IMR-90 (cell line): ENCODE results near the gene ZXDC. TPM values are rescaled to one million over a fixed set of nuclear protein-coding genes. Genes with fewer than 3 reads are reported as not detected.

Experiments used
- ATAC-seq: fragments of 200-7000 bp; cut with Tn5 transposase; 2 replicates; pipeline ENCODE4 v1.9.1; 2020; ENCODE audit warnings: low read depth, mild to moderate bottlenecking, moderate library complexity
- BruUV-seq: library from RNA; stranded (reverse); fragments of 400-500 nt; replicated peaks from 2 replicates; lab custom pipeline; 2021; lab: Mats Ljungman, UMichigan
- CTCF ChIA-PET: fragments of 300-600 bp; formaldehyde crosslinking; extraction: SDS; loops from one replicate; lab custom pipeline; 2021; ENCODE audit warnings: antibody characterized with exemption; lab: Yijun Ruan, JAX
- POLR2A ChIA-PET: fragments of 300-600 bp; sonication (Branson Sonifier 250); formaldehyde crosslinking; loops from one replicate; lab custom pipeline; 2022; ENCODE audit warnings: antibody characterized with exemption; ENCODE audit not compliant: unreplicated experiment; lab: Charles Lee
- DNase-seq: peaks from one replicate; pipeline ENCODE4 v3.0.0; 2013
- H2AFZ ChIP-seq: replicated peaks from 2 replicates; pipeline ENCODE3; 2013; ENCODE audit warnings: low read length, mild to moderate bottlenecking; ENCODE audit not compliant: poor library complexity
- H2AK5ac ChIP-seq: 2 replicates; pipeline ENCODE4 v1.6.1; 2013; ENCODE audit warnings: low read depth, low read length, inconsistent platforms
- H2AK9ac ChIP-seq: replicated peaks from 2 replicates; pipeline ENCODE3; 2013; ENCODE audit warnings: mild to moderate bottlenecking, low read depth, low read length, moderate library complexity; ENCODE audit not compliant: poor library complexity
- H2BK120ac ChIP-seq: 2 replicates; pipeline ENCODE4 v1.6.1; 2013; ENCODE audit warnings: low read depth, low read length, inconsistent platforms
- H2BK15ac ChIP-seq: 3 replicates; pipeline ENCODE4 v1.6.1; 2013; ENCODE audit warnings: low read depth, low read length, inconsistent platforms
- H2BK20ac ChIP-seq: 2 replicates; pipeline ENCODE4 v1.6.1; 2013; ENCODE audit warnings: low read depth, mild to moderate bottlenecking, inconsistent platforms, low read length, moderate library complexity
- H2BK5ac ChIP-seq: 2 replicates; pipeline ENCODE4 v1.6.1; 2013; ENCODE audit warnings: mild to moderate bottlenecking, low read depth, low read length, inconsistent platforms; ENCODE audit not compliant: poor library complexity, severe bottlenecking
- H3K14ac ChIP-seq: replicated peaks from 2 replicates; pipeline ENCODE4 v1.6.1; 2013; ENCODE audit warnings: low read depth, low read length, inconsistent platforms
- H3K18ac ChIP-seq: 2 replicates; pipeline ENCODE4 v1.6.1; 2013; ENCODE audit warnings: low read depth, low read length, control low read depth
- H3K23ac ChIP-seq: 2 replicates; pipeline ENCODE4 v1.6.1; 2013; ENCODE audit warnings: low read depth, low read length, inconsistent platforms
- H3K27ac ChIP-seq: 2 replicates; pipeline ENCODE4 v1.5.1; 2013; ENCODE audit warnings: mild to moderate bottlenecking, control low read depth, low read length; ENCODE audit not compliant: insufficient read depth
- H3K27me3 ChIP-seq: 2 replicates; pipeline ENCODE4 v1.6.1; 2013; ENCODE audit warnings: low read length; ENCODE audit not compliant: control insufficient read depth, insufficient read depth
- H3K36me3 ChIP-seq: 2 replicates; pipeline ENCODE4 v1.6.1; 2013; ENCODE audit warnings: low read length, mixed read lengths; ENCODE audit not compliant: control insufficient read depth, insufficient read depth
- H3K4ac ChIP-seq: 2 replicates; pipeline ENCODE4 v1.6.1; 2013; ENCODE audit warnings: low read depth, low read length, inconsistent platforms
- H3K4me1 ChIP-seq: 2 replicates; pipeline ENCODE4 v1.6.1; 2013; ENCODE audit warnings: low read length, mixed read lengths; ENCODE audit not compliant: control insufficient read depth, insufficient read depth
- H3K4me2 ChIP-seq: 2 replicates; pipeline ENCODE4 v1.6.1; 2013; ENCODE audit warnings: low read depth, mild to moderate bottlenecking, control low read depth, low read length, moderate library complexity
- H3K4me3 ChIP-seq: 2 replicates; pipeline ENCODE4 v1.5.1; 2013; ENCODE audit warnings: low read depth, mild to moderate bottlenecking, control low read depth, low read length, moderate library complexity; ENCODE audit not compliant: insufficient read depth
- H3K56ac ChIP-seq: 2 replicates; pipeline ENCODE4 v1.6.1; 2013; ENCODE audit warnings: low read length, inconsistent platforms; ENCODE audit not compliant: insufficient read depth; ENCODE audit errors: extremely low read depth
- H3K79me1 ChIP-seq, 2 experiments: 2 replicates each; pipeline ENCODE4 v1.6.1; 2013; ENCODE audit warnings: low read length in 2 of 2, inconsistent platforms in 1 of 2, low read depth in 1 of 2
- H3K9ac ChIP-seq: 2 replicates; pipeline ENCODE4 v1.6.1; 2013; ENCODE audit warnings: low read depth, low read length, control low read depth
- H3K9me1 ChIP-seq: 2 replicates; pipeline ENCODE4 v1.6.1; 2013; ENCODE audit warnings: low read length, inconsistent platforms; ENCODE audit not compliant: insufficient read depth
- H3K9me3 ChIP-seq: 2 replicates; pipeline ENCODE4 v1.6.1; 2013; ENCODE audit warnings: low read length; ENCODE audit not compliant: control insufficient read depth, insufficient read depth
- H4K20me1 ChIP-seq: 2 replicates; pipeline ENCODE4 v1.6.1; 2013; ENCODE audit warnings: low read length, inconsistent platforms; ENCODE audit not compliant: insufficient read depth
- H4K5ac ChIP-seq: 2 replicates; pipeline ENCODE4 v1.6.1; 2013; ENCODE audit warnings: mild to moderate bottlenecking, low read depth, low read length, control low read depth
- H4K8ac ChIP-seq, 2 experiments: 2 replicates each; pipeline ENCODE4 v1.6.1; 2013; ENCODE audit warnings: low read depth in 2 of 2, low read length in 2 of 2, control low read depth in 1 of 2, inconsistent platforms in 1 of 2
- H4K91ac ChIP-seq: 2 replicates; pipeline ENCODE4 v1.6.1; 2013; ENCODE audit warnings: low read depth, low read length, inconsistent platforms; ENCODE audit not compliant: insufficient read depth
- CHD1 ChIP-seq: IDR thresholded peaks from 2 replicates; pipeline ENCODE4 v1.6.1; 2012; ENCODE audit warnings: low read depth, low read length, improper control_type of control experiment
- WGBS, 2 experiments: methylation state at CpG; one replicate each; pipeline versions ENCODE4 v1.1.5 to v1.1.7; 2013; ENCODE audit warnings: missing lambda C conversion rate in 2 of 2; ENCODE audit not compliant: insufficient read length in 1 of 2; ENCODE audit errors: extremely low coverage in 2 of 2; 5-methylcytosine and 5-hydroxymethylcytosine counted together
- dilution Hi-C: fragments of 300-500 bp; cut with HindIII; formaldehyde crosslinking; loops from one replicate; pipeline ENCODE4 v1.14.3; 2018; ENCODE audit warnings: low sequenced_read_pairs; ENCODE audit not compliant: unreplicated experiment
- in situ Hi-C: fragments of 300-500 bp; cut with MboI; formaldehyde crosslinking; loops from 3 replicates; pipeline ENCODE4 v1.14.3; 2019; ENCODE audit warnings: low sequenced_read_pairs, inconsistent platforms, mixed read lengths
- intact Hi-C: fragments of 100-400 bp; cut with micrococcal nuclease; formaldehyde crosslinking; loops from 2 replicates; pipeline ENCODE4 v1.10.0; 2022
- polyA plus RNA-seq, 3 experiments: library from polyadenylated mRNA; depleted of rRNA; stranded (reverse); fragments of >200 nt; gene quantifications; 2 replicates each; pipeline ENCODE4 v1.2.3, GENCODE V29; 2012; ENCODE audit warnings: low replicate concordance in 1 of 3
- total RNA-seq: library from RNA; depleted of rRNA; stranded (reverse); fragments of >200 nt; gene quantifications from 2 replicates; pipeline ENCODE4 v1.2.3, GENCODE V29; 2012

Gene ZXDC
- total and polyA plus RNA-seq, 2 of the 4 experiments (the other 2 are of a cell fraction): 11.5 to 14.3 TPM

DNA sequence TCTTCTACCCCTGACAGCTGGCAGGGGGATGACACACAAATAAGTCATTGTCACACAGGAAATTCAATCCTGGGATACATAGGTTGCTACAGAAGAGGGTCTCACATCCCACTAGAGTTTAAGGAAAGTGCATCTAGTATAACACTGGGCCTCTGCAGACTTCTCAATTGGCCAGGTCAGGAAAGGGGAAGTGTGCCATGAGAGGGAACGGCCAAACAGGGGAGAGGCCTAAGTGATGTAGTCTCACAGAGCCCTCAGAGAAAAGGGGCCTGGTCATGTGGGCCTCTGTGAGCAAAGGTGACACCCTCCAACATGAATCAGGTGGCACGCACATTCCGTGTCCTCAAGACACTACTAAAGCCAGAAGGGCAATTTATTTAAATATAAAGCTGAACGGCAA lies 11.2 kb downstream of the ZXDC start:
- no peak overlapping the region for H3K4me2 ChIP-seq
- H2BK120ac ChIP-seq: no peak overlapping the region
- in situ Hi-C loops (no loop called here), intact Hi-C loops (no loop called here), dilution Hi-C loops (no loop called here)
- BruUV-seq: no TSS peak
- ATAC-seq: no peak
- peaks cover 32% of the 10 kb centered on the region for H4K20me1 ChIP-seq
- H3K23ac ChIP-seq: no peak overlapping the region
- H3K27ac ChIP-seq: no peak overlapping the region
- H2AK9ac ChIP-seq: no peak overlapping the region
- H3K4ac ChIP-seq: no peak overlapping the region
- H3K4me1 ChIP-seq: no peaks in the 10 kb centered on the region; the same call in 1 of the 2 replicates
- no peak overlapping the region for H2BK15ac ChIP-seq
- no peak overlapping the region for H3K4me3 ChIP-seq
- peaks cover 39 to 59% of the 10 kb centered on the region in 2 experiments for H3K79me1 ChIP-seq
- H3K18ac ChIP-seq: no peak overlapping the region
- POLR2A ChIA-PET: no interaction called here
- WGBS, 2 experiments: 80% methylated on average over 1 of the region's 4 CpGs; no CpG with 5 or more reads in 1 of the 2 experiments
- no peak overlapping the region for H2BK5ac ChIP-seq
- H3K14ac ChIP-seq: no peak overlapping the region
- no peak overlapping the region for H4K91ac ChIP-seq
- no peak overlapping the region for H2AFZ ChIP-seq
- TF ChIP-seq CHD1: no peak
- no peaks in the 10 kb centered on the region for H3K27me3 ChIP-seq
- H3K9me1 ChIP-seq: no peaks in the 10 kb centered on the region; the same call in 1 of the 2 replicates
- H3K56ac ChIP-seq: no peak overlapping the region
- DNase-seq: no peak
- no peak overlapping the region for H4K8ac ChIP-seq
- H2AK5ac ChIP-seq: no peak overlapping the region
- CTCF ChIA-PET: interaction anchor here (0.6 kb wide), 1 partner anchor 18 kb away, joined by 3 read pairs; no protein-coding TSS in a partner anchor
- no peaks in the 10 kb centered on the region for H3K9me3 ChIP-seq
- H4K5ac ChIP-seq: no peak overlapping the region
- H3K9ac ChIP-seq: no peak overlapping the region
- peaks cover 84% of the 10 kb centered on the region for H3K36me3 ChIP-seq
- no peak overlapping the region for H2BK20ac ChIP-seq
